Stimulated activated CD8-positive, alpha-beta memory T cell treated with anti-CD3 and anti-CD28 coated beads, Interleukin-15, amount 100 ng/mL, for 48 hours (primary cell): Measurements from ENCODE around the gene CCDC40.
A peak's percentile ranks its signal among the peaks of the same experiment; 100 is the strongest.
"Not testable (repeated sequence)": the region's sequence is repeated elsewhere in the genome, so short reads cannot be mapped to it uniquely, and the experiment has no call there.

Experiments used
- DNase-seq, 2 donors: peaks; one replicate each; pipeline ENCODE4 v3.0.0-alpha.2; 2020; ENCODE audit warnings: low read depth in 2 of 2

Gene CCDC40, protein sequence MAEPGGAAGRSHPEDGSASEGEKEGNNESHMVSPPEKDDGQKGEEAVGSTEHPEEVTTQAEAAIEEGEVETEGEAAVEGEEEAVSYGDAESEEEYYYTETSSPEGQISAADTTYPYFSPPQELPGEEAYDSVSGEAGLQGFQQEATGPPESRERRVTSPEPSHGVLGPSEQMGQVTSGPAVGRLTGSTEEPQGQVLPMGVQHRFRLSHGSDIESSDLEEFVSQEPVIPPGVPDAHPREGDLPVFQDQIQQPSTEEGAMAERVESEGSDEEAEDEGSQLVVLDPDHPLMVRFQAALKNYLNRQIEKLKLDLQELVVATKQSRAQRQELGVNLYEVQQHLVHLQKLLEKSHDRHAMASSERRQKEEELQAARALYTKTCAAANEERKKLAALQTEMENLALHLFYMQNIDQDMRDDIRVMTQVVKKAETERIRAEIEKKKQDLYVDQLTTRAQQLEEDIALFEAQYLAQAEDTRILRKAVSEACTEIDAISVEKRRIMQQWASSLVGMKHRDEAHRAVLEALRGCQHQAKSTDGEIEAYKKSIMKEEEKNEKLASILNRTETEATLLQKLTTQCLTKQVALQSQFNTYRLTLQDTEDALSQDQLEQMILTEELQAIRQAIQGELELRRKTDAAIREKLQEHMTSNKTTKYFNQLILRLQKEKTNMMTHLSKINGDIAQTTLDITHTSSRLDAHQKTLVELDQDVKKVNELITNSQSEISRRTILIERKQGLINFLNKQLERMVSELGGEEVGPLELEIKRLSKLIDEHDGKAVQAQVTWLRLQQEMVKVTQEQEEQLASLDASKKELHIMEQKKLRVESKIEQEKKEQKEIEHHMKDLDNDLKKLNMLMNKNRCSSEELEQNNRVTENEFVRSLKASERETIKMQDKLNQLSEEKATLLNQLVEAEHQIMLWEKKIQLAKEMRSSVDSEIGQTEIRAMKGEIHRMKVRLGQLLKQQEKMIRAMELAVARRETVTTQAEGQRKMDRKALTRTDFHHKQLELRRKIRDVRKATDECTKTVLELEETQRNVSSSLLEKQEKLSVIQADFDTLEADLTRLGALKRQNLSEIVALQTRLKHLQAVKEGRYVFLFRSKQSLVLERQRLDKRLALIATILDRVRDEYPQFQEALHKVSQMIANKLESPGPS

DNA sequence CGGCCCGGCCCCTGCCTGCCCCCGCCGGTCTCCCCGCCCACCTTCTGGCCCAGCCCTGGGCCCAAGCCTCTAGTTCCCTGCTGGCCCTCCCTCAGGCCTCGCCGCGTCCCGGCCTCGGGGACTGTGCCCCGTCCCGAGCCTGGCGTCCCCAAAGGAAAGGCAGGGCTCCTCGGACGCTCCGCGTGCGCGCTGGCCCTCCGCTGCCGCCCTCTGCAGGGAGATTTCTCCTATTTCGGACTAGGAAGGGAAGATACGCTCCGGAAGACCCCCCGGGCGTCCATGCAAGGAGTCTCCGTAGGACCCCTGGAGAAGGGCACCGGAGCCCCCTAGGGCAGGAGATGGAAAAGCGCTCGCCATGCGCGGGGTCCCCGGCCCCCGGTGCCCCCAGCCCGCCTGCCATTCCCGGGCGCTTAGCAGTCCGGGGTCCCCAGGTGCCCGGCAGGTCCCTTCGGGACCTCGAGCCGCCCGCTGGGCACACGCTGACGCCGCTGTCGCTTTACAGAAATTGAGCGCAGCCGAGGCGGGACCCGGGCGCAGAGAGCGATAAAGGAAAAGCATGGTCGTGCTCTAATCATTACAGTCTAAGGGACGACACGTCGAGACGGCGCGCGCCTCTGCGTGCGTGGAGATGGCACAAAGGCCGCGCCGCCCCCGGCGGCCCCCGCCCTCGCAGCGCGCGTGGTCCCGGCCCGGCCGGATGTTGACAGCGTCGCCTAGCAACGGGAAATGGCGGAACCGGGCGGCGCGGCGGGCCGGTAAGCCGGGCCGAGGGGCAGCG lies at the start of gene CCDC40:
TSS of gene CCDC40 (plus strand) at position 706 of the 778 bp plus-strand sequence. CDS start at position 727, 21 bp downstream.
- peak; percentile 58 to 64 for DNase-seq

DNA sequence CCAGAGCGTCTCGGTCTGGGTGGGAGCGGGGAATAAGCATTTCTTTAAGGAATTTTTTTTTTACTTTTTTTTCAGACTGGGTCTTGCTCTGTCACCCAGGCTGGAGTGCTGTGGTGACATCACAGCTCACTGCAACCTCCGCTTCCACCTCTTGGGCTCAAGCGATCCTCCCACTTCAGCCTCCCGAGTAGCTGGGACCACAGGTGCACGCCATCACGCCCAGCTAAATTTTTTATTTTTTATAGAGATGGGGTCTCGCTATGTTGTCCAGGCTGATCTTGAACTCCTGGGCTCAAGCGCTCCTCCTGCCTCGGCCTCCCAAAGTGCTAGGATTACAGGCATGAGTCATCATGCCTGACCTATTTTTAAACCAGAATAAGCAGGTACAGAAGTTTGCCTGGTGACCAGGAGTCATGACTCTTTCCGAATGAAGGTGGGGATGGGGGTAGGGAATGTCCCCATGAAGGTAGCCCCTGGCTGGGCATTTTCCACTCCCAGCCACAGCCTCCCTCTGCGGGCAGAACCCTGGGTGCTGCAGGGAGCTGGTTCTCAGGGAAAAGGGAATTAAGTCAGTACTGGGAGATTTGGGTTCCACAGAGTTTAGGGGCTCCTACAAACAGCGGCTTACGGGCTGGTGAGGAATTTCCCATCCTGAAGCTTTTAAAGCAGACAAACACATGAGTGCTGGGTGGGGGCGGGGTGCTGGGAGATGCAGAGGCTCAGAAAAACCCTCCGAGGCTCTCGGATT lies 49.1 kb upstream of the CCDC40 start:
- no peak for DNase-seq

DNA sequence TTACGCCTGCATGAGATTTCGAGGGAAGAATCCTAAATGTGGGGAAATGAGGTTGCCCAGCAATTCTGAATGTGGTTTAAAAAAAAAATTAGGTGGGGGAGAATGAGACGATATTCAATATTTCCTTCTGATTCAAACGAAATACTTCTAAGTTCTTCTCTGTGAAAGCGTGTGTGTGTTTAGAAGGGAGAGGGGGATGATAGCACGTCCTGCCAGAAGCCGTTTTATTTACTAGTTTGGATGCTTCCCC lies 48.6 kb upstream of the CCDC40 start:
- DNase-seq = no peak

DNA sequence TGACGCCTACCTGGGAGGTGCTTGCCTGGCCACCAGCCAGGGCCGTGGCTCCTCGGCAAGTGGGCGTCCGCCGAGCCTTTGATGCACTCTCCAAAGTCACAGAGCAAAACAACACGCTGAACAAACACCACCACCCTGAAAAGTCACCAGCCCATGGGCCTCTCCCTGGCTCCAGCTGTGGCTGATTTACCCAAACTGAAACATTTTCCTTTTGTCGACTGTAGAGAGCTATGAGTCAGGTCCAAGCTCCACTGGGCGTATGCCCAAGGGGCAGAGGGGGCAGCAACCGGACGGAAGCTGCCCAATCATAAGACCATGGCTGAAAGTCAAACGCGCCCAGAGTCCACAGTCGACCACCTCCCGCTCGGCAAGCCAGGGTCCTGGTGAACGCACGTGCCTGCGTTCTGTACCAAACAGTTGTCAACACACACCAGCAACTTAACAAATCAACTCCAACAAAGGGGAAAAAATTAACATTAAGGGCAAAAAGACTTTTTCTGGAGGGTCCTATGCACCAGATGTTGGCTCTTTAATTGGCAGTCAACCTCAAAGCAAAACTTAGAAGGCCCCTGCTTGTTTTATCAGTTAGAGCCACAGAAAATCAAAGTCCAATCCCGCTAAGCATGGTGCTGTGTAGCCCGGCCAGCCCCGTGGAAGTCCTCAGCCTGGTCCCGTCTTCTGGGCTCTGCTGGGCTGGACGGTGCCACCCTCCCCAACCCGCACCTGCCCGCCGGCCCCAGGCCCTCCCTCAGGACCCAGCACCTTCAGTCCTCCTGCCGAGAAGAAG lies 48.1 kb upstream of the CCDC40 start:
- DNase-seq = no peak

DNA sequence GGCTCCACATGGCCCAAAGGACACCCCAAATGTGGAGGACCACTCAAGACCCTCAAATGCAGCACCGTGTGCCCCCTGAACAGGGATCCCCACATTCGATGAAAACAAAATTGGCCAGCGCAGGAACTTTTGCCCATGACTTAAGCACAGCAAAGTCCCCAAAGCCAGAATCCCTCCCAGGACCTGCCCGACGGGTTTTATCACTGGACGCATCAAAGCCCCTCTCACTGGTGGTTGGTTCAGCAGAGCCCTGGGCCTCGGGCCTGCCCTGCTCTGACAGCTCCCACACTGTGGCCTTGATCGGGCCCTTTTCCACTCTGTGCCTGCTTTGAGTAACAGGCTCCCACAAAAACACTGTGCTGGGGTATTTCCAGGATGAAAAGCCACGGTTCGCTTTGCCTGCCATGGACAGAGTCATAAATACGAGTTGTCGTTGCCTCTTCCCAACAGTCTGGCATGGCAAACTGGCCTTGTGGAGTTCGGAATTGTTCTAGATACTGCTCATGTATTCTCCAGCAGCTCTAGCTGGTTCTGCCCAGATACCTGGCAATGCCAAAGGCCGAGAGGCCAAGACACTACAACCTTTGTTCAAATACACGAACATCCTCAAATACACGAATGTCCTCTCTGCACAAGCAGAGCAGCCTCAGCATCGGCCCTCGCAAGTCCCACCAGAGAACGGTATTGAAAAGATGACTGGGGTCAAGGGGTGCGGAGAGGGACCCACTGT lies 47.2 kb upstream of the CCDC40 start:
- DNase-seq = no peak

DNA sequence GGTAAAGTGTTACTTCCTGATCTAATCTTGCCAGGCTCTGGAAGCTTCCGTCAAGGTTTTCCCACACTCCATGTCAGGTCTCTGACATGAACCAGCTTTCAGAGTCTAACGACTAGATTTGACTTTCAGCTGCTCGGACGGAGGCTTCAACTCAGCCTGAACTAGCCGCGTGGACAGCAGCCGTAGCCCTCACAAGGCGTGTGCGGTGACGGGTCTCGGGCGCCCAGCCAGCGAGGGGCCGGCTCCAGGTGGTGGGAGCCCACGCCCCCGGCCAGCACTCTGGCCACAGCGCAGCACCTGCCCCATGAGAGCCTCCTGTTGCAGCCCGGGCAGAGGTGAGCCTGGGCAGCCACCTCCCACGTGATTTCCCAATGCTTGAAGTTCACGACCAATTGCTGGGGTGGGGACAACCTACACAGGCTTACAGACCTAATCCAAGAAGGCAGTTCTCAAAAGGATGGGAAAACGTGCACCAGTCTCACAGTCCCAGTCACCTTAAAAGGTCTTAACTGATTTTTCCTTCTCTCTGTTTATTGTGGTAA lies 46.3 kb upstream of the CCDC40 start:
- no peak for DNase-seq

DNA sequence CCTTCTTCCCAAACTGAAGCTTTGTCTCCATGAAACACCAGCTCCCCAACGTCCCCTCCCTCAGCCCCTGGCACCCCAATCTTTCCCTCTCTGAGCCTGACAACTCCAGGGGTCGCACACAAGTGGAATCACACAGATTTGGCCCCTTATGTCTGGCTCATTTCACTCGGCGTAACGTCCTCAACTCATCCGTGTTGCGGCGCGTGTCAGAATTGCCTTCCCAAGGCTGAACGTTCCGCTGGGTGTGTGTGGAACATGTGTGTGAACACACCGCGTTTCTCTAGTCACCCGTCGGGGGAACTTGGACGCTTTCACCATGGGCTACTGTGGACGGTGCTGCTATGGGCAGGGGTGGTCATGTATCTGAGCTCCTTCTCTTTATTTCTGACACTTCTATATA lies 45.7 kb upstream of the CCDC40 start:
- DNase-seq = no peak

DNA sequence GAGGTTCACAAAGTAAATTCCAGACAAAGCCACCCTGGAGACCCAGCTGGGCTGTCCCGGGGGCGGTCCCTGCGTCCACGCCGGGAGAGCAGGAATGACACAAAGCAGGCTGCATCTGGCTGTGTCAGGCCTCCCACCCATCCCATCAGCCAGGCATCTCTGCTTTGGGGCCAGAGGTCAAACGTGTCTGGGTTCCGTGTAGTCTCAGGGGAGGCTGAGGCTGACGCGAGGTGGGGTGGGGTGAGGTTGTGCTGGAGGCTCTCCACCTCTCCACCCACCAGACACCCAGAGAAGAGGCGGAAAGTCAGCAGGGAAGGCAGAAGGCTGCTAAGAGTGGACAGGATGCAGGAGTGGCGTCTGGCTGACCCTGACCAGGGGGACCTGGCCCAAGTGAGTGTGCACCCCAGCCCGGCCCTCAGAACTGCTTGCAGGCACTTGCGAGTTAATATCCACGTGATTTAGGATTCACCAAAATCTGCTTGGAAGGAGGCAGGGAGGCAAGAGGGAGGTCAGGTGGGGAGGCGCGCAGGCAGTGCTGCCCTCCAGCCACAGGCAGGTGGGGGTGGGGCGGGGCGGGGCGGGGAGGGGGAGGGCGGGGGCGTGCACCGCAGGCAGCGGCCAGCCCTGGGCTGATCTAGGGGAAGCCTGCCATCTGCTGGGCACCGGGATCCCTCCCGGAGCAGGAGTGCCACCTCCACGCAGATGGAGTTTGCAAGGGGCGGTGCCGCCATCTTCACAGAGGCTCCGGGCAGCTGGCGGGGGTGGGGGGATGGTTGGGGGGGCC lies 45.1 kb upstream of the CCDC40 start:
- DNase-seq = peak; percentile 70 to 78

DNA sequence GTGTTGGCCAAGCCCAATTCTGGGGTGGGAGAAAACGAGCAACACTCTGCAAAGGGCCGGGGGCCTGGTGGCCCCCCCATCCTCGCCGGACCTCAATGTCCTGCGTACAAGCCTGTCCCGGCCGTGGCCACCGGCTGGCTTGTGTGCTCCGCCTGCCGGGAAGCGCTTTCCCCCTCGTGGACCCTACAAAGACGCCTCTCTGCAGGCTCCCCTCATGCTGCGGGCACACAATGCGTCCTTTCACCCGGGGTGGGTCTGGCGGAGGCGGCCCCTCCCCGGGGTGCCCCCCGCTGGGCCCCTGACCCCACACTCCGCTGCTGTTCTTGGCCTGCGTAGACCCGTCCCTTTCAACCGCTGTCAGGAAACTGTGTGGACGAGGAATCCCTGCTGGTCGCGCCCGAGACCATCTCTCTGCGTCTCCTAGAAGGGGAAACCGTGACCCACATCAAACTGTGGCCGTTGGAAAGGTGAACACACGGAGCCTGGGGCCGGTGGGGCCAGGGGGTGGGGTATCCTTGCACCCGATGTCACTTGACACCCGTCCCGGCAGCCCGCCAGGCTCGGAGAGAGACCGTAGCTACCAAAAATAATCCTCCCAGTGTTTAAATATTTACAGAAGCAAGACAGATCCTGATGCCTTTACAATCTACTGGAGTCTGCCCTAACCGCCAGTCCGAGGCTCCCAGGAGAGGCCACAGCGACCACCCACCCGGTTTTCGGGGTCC lies 44.4 kb upstream of the CCDC40 start:
- no peak for DNase-seq

DNA sequence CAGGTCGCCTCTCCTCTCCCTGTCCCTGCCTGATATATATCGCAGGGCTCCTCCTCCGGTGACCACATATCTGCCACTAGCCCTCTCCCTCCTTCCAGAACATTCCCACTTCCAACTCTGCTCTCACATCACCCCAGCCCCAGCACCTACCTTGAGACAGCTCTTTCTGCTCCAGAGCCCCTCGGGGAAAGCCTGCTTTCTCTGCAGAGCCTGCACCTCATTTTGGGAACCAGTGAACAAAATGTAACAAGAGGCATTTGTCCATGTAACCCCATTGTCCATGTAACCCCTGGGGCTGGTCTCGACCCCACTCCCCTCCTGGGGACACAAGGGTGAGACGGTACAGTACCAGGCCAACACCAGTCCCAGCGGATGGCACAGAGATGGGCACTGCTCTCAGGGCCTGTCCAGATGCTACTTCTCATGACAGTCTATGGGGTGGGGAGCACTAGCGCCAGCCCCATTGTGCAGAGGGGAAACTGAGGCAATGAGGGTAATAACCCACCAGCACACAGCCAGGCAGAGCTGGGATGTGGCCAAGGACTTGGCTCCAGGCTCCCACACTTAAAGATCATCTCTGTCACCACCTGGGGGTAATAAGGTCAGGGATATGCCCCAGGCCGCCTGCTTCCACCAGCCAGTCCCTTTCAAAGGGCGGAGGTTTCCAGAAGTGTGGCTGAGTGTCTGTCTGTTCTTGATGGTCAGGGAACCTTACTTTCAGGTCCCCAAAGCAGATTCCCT lies 43.6 kb upstream of the CCDC40 start:
- no peak for DNase-seq

DNA sequence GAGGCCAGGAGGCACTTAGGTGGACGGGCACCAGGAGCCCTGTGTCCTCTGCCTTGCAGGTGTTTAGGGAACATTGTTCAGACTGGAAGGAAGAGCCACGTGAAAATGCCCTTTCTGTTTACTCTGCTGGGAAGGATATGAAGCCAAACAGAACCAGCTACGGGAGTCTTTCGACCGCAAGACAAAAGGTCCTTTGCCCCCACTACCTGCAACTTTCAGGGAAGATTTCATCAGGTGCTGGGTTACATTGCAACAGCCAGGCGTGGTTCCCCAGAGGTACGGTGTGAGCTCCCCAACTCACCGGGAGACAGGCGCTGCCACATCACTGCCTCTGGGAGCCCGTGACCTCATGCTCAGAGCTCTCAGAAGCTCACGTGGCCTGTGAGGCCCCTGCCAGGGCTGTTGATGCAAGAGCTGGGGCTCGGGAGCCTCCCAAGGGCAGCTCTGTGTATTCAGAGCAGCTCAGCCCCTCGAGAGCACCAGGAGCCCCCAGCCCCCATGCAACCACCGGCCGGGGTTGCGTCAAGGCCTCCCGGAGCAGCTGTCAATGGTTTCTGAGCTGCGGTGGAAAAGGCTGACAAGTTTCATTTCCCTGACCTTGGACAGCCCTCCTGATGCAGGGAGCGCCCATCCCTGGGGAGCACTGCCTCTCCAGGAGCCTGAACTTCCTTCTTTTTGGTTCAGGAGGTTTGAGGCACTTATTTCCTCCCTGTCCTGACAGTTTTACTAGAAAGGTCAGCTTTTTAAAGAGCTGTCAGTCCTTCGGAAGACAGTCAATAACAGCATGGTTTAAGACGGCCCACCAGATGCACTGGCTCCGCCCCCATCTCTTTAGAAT lies 42.8 kb upstream of the CCDC40 start:
- DNase-seq = peak; percentile 53 to 61

DNA sequence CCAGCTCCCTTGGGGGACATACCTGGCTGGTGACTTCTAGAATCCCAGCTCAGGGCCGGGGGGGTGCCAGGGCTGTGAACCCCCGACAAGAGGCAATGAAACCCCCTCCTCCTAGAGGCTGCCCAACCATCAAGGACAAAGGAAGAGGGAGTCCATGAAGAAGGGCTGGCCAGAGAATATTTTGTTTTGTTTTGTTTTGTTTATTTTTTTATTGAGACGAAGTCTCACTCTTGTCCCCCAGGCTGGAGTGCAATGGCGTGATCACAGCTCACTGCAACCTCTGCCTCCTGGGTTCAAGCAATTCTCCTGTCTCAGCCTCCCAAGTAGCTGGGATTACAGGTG lies 42.2 kb upstream of the CCDC40 start:
- DNase-seq = not testable (repeated sequence)

DNA sequence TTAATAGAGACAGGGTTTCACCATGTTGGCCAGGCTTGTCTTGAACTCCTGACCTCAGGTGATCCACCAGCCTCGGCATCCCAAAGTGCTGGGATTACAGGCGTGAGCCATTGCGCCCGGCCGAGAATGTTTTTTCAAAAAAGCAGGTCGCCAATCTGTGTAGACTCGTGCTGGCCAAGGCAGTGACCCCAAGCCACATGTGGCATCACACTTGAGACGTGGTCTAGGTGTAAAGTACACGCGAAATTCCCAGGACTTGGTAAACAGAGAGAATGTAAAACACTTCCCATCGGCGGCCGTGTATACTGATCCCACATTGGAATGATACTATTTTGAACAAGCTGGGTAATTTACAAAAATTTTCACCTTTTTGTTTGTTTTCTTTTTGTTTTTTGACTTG lies 41.8 kb upstream of the CCDC40 start:
- no peak for DNase-seq

DNA sequence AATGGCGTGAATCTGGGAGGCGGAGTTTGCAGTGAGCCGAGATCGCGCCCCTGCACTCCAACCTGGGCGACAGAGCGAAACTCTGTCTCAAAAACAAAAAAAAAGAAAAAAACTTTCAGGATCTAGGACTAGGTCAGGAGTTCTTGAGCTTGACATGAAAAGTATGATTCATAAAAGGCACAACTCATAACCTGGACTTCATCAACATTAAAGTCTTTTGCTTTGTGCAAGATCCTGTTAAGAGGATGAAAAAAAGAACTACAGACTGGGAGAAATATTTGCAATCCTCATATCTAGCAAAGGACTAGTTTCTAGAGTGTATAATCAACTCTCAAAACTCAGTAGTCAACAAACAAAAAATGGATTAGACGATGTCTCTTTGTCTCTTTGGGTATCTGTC lies 40.7 kb upstream of the CCDC40 start:
- no peak for DNase-seq

DNA sequence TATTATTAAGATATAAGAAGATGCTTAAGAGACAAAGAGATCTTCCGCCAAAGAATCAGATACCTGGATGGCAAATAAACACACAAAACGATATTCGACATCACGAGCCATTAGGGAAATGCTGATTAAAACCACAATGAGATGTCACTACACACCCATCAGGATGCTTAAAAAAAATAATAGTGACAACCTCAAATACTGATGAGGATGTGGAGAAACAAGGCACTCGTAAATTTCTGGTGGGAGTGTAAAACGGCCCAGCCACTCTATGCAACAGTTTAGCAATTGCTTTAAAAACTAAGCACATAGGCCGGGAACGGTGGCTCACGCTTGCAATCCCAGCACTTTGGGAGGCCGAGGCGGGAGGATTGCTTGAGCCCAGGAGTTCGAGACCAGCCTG lies 40.2 kb upstream of the CCDC40 start:
- DNase-seq = no peak

DNA sequence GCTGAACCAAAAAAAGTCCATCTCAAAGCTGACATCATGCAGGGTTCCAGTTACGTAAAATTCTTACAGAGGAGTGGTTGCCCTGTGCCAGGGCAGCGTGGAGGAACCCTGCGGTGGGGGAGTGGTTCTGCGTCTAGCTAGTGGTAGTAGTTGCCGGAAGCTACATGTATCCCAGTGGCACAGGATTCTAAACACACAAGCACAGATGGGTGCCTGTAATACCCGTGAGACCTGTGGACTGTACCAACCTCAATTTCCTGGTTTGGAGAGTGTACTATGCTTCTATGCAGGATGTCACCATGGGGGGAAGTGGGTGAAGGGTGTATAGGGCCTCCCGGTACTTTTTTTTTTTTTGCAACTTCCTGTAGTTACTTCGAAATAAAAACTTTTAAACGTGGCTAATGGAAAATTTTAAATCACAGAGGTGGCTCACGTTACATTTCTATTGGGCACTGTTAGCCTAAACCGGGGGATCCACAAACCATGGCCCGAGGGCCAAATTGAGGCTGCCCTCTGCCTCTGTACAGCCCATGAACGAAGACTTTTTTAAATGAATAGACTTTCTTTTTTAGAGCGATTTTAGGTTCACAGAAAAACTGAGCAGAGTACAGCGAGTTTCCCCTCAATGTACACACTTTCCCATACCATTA lies 39.3 kb upstream of the CCDC40 start:
- peak; percentile 49 to 57 for DNase-seq
